GM18951 (cell line): ENCODE results near the gene ADAMTS15.

Source experiments
- POLR2A ChIP-seq: IDR thresholded peaks from 4 replicates; pipeline ENCODE4 v1.6.1; 2011; ENCODE audit warnings: mild to moderate bottlenecking; ENCODE audit not compliant: insufficient read length, insufficient read depth; ENCODE audit errors: extremely low read depth
- in situ Hi-C: fragments of 300-500 bp; cut with MboI; formaldehyde crosslinking; loops from one replicate; pipeline ENCODE4 v1.12.0; 2022; ENCODE audit warnings: low sequenced_read_pairs, mixed read lengths, inconsistent platforms; ENCODE audit not compliant: unreplicated experiment

The ADAMTS15 gene

GRCh38 chr11:130476200-130476921 lies 27.9 kb downstream of the ADAMTS15 start:
- TF ChIP-seq POLR2A = no peak
- in situ Hi-C loops = no loop called here

DNA sequence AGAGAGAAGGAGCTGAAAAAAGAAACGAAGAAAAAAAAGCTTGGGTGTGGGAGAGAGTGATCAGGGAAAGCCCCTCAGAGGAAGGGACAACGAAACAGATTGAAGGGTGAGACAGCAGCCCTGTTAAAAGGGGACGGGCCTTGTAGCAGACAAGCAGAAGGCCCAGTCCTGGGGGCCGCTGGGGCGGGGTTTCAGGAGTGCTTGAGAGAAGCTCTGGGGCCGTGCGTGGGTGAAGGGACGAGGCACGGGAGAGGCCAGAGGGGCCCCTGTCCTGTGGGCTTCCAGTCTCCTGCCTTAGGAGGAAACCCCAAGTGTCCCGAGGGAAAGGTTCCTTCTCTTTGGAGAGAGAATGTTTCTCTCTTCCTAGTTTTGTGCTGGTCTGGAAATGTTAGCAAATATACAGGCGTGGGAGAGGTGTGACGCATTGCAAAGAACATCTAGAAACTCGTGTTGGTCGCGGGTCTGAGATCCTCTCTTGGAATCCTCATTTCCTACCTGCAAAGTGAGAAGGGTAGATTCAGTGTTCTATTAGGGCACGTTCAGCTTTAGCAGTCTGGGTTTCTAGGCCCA lies 28.6 kb downstream of the ADAMTS15 start:
- in situ Hi-C loops = no loop called here
- no peak for TF ChIP-seq POLR2A

DNA sequence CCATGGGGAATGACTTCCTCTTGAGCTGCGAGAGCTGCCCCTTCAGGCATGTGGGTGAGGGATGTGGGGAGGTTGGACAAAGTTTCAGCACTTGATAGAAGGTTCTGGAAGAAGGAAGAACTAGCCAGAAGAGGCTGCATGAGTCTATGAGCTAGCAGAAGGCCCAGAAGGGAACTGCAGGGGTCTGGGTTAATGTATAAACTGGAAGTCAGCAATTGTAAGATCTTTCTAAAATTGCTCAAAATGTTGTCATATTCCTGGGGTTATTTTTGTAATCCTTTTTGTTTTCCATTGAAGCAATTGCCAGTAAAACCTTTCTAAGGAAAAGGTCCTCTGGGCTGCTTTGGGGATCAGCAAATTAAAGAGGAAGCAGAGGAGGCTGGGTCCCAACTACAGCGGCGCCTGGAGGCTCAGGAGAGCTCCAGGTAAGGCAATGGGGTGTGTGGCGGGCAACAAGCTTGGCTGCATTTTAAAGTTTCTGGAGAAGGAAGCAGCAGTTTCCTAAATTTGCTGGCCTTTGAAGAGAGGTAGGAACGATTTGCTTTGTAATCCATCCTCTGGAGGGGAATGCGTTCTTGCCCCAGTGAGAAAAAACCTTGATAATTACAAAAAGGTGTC lies 29.2 kb downstream of the ADAMTS15 start:
- in situ Hi-C loops = no loop called here
- no peak for TF ChIP-seq POLR2A

- in situ Hi-C loops = no loop called here
- no peak for TF ChIP-seq POLR2A
Measured at GRCh38 chr11:130478204-130478701, 29.8 kb downstream of the ADAMTS15 start.

DNA sequence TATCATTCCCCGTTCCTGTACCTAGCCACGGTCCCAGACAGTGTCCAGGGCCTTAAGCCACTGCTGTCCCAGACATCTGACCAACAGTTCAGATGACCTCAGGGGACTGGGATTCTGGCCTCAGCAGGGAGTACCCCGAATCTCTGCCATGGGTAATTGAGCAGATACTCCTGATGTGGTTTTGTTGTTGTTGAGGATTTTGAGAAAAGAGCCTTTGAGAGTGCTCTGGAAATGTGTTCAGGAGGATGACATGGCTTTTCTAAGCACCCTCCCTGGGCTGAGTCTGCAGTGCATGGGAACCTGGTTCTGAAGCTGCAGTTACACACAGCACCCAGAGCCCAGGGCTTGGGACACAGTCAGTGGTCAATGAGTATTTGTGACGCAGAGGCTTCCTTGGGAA lies 30.4 kb downstream of the ADAMTS15 start:
- no peak for TF ChIP-seq POLR2A
- in situ Hi-C loops = no loop called here

DNA sequence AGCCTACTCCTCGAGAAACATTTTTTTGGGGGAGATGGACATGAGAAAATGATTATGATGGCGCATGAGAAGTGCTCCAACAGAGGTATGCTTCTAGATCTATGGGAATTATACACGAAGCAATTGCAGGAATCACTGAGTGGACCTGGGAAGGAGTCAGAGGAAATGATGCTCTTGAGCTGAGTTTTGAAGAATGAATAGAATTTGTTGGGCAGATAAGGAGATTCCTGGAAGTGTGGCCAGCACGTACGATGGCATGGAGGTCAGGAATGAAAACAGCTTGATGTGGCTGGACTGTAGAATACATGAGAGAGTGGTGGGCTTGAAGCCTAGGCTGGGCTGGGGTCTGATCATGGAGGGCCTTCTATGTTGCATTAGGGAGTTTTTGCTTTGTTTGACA lies 31.7 kb downstream of the ADAMTS15 start:
- in situ Hi-C loops = no loop called here
- no peak for TF ChIP-seq POLR2A

DNA sequence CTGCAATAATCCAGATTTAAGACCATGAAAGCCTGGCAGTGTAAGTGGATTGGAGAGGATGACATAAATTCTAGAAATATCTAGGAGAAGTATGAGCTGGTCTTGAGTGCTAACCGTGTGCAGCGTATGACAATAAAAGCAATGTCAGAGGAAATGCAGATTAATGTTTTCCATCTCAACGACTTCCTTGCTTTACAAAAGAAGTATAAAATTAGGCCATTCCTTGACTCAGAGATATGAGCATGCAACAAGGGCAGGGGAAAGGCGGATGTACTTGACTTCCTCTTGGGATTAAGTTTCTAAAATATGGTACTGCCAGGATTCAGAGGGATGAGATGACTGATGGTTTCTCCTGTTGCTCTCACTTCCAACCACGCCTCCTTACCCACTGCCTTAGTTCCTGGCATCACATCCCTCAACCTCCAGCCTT lies 32.3 kb downstream of the ADAMTS15 start:
- in situ Hi-C loops = no loop called here
- no peak for TF ChIP-seq POLR2A

DNA sequence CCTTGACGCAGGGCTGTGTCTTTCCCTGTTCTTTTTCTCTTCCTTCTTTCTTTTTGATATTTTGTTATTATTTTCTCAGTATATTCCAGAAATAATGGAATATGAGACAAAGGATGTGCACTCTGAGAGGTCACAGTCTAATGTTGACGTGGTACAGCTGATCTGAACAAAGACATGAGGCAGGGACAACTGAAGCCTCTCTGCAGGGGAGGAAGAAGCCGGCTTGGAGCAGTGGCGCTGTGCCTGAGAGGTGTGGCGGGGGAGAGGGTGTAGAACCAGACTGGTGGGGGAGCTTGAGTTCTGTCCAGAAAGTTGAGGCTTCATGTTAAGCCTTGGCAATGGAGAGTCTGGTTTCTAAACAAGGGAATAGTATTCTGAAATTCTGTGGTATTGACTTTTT lies 34.7 kb downstream of the ADAMTS15 start:
- no peak for TF ChIP-seq POLR2A
- in situ Hi-C loops = no loop called here

DNA sequence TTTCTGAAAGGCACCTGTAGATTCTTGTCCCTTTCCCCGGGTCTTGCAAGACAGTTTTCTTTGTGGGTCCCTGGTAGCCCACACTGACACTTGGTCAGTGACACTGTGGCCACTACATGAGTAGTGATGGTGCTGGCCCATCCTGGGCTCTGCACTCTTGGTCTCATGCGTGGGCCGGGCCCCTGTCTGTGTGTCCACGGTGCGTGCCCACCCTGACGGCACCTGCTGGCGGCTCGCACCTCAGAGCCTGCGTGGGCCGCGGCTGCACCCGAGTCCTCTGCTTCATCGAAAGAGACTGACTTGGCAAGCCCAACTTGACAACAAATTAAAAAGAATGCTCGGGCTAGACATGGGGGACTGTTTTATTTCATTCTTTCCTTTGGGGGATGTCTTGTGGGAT lies 37.5 kb downstream of the ADAMTS15 start:
- no peak for TF ChIP-seq POLR2A
- in situ Hi-C loops = no loop called here

DNA sequence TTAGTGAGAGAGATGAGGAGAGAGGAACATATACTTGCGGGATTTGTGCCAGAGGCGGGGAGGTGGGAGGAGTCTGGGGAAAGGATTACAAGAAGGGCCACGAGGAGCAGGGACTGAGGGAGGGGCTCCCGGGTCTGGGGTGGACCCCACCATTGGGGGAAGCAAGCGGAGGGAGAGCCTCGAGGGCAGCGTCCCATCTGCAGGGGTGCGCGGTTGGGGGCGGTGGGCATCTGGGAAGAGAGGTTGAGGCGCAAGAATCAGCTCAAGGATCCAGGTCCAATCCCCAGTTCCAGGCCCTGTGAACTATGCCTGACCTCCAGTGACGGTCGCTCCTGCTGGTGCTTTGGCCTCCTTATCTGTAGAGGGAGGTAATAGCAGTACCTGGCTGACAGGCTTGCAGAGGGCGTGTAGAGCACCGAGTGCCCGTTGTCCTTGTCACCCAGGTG lies 38.0 kb downstream of the ADAMTS15 start:
- in situ Hi-C loops = no loop called here
- TF ChIP-seq POLR2A = no peak

GRCh38 chr11:130486987-130487923 lies 38.8 kb downstream of the ADAMTS15 start:
- in situ Hi-C loops = no loop called here

GRCh38 chr11:130487924-130488815 lies 39.7 kb downstream of the ADAMTS15 start:
- in situ Hi-C loops = no loop called here
- no peak for TF ChIP-seq POLR2A

More at GRCh38 chr11:130486987-130487923, 38.8 kb downstream of the ADAMTS15 start:
- TF ChIP-seq POLR2A = no peak
